Measurements from ENCODE around the gene BRSK2.

GRCh38 chr11:1444321-1444720, 54.6 kb downstream of the BRSK2 start:
- TF ChIP-seq CTCF (IDR thresholded peaks at IDR 0.05) (no peak), ZFX (IDR thresholded peaks at IDR 0.05; ENCODE audit: borderline replicate concordance) (no peak)

Data from 22Rv1 (cell line).